T-cell (primary cell): Measurements from ENCODE around the gene HSD17B14. TPM values are rescaled to one million over a fixed set of nuclear protein-coding genes. Genes with fewer than 3 reads are reported as not detected.
A peak's percentile ranks its signal among the peaks of the same experiment; 100 is the strongest.

Experiments
- ATAC-seq, 4 experiments: fragments of 200-7000 bp in 3 of 4; fragments of 150-1000 bp in 1 of 4; cut with Tn5 transposase; replicated peaks in 1 of 4; 1 replicate in 3 of 4; 2 replicates in 1 of 4; pipeline ENCODE4 v1.10.0; 2021; ENCODE audit warnings: moderate library complexity in 3 of 4, mild to moderate bottlenecking in 2 of 4, moderate number of reproducible peaks in 1 of 4
- CTCF ChIA-PET, 2 donors: fragments of 300-600 bp; sonication (Branson Sonifier 250); formaldehyde crosslinking; loops; one replicate each; lab custom pipeline; 2022; ENCODE audit warnings: antibody characterized with exemption in 2 of 2; lab: Charles Lee
- POLR2A ChIA-PET, 2 donors: fragments of 300-600 bp; sonication (Branson Sonifier 250); formaldehyde crosslinking; loops; one replicate each; lab custom pipeline; 2022; ENCODE audit warnings: antibody characterized with exemption in 2 of 2; lab: Charles Lee
- DNase-seq, 35 experiments: peaks; one replicate each; pipeline versions ENCODE4 v3.0.0 to v3.0.0-alpha.2; 2013 to 2023
- H3K27ac ChIP-seq: one replicate; pipeline ENCODE4 v1.5.1; 2013; ENCODE audit warnings: low read length
- H3K27me3 ChIP-seq, 2 experiments: replicated peaks in 1 of 2; 1 replicate in 1 of 2; 2 replicates in 1 of 2; pipeline versions ENCODE4 v1.6.1 to v1.7.0; 2013; ENCODE audit warnings: low read length in 1 of 2, mixed read lengths in 1 of 2; ENCODE audit not compliant: control insufficient read depth in 2 of 2, insufficient read depth in 2 of 2; ENCODE audit errors: extremely low read depth in 1 of 2
- H3K36me3 ChIP-seq, 2 donors: 1 replicate in 1 of 2; 2 replicates in 1 of 2; pipeline versions ENCODE4 v1.6.1 to v1.7.0; 2013; ENCODE audit warnings: low read length in 1 of 2; ENCODE audit not compliant: control insufficient read depth in 2 of 2, insufficient read depth in 1 of 2; ENCODE audit errors: extremely low read depth in 1 of 2
- H3K4me1 ChIP-seq, 2 experiments: 1 replicate in 1 of 2; 2 replicates in 1 of 2; pipeline versions ENCODE4 v1.6.1 to v1.7.0; 2013; ENCODE audit warnings: low read length in 2 of 2, mixed read lengths in 1 of 2; ENCODE audit not compliant: insufficient read depth in 2 of 2, control insufficient read depth in 1 of 2; ENCODE audit errors: extremely low read depth in 1 of 2
- H3K4me3 ChIP-seq, 2 donors: 1 replicate in 1 of 2; 2 replicates in 1 of 2; pipeline versions ENCODE4 v1.5.1 to v1.7.0; 2013; ENCODE audit warnings: mild to moderate bottlenecking in 2 of 2, low read length in 1 of 2, moderate library complexity in 1 of 2; ENCODE audit not compliant: control insufficient read depth in 1 of 2; ENCODE audit errors: extremely low read depth in 1 of 2
- H3K9me3 ChIP-seq: 2 replicates; pipeline ENCODE4 v1.7.0; 2013
- H3K27ac Mint-ChIP-seq, 2 donors: one replicate each; pipeline ENCODE4 v1.8.0; 2020 to 2021; ENCODE audit warnings: mild to moderate bottlenecking in 2 of 2, mixed read lengths in 2 of 2
- H3K27me3 Mint-ChIP-seq, 2 donors: one replicate each; pipeline ENCODE4 v1.8.0; 2021 to 2022; ENCODE audit warnings: mixed read lengths in 2 of 2
- H3K36me3 Mint-ChIP-seq: one replicate; pipeline ENCODE4 v1.8.0; 2021; ENCODE audit warnings: mixed read lengths
- H3K4me1 Mint-ChIP-seq, 3 donors: one replicate each; pipeline ENCODE4 v1.8.0; 2020 to 2022; ENCODE audit warnings: mixed read lengths in 3 of 3, mild to moderate bottlenecking in 1 of 3
- H3K4me3 Mint-ChIP-seq, 3 donors: one replicate each; pipeline ENCODE4 v1.8.0; 2020 to 2022; ENCODE audit warnings: mild to moderate bottlenecking in 3 of 3, mixed read lengths in 3 of 3, moderate library complexity in 3 of 3
- H3K9me3 Mint-ChIP-seq, 3 donors: one replicate each; pipeline ENCODE4 v1.8.0; 2020 to 2022; ENCODE audit warnings: mixed read lengths in 3 of 3
- WGBS: methylation state at CpG from one replicate; pipeline ENCODE4 v1.1.5; 2013; ENCODE audit warnings: missing lambda C conversion rate; ENCODE audit not compliant: insufficient coverage; 5-methylcytosine and 5-hydroxymethylcytosine counted together
- total RNA-seq, 35 experiments: library from RNA in 6 of 35; stranded (reverse) in 6 of 35; fragments of 120-200 nt in 1 of 35; gene quantifications; one replicate each; pipeline versions ENCODE4 v1.2.1 to v1.2.4 and lab custom pipeline; 2013 to 2026

The HSD17B14 gene
- total RNA-seq, 5 donors from 2014 or later (not counting 1 experiment from before 2014, with no cell fraction given), result 0.58 to 2.1 (median 1.1) TPM; not detected in 1

GRCh38 chr19:48845384-48845783 is 9.1 kb upstream of the HSD17B14 start:
- H3K36me3 Mint-ChIP-seq, result no peaks in the 10 kb centered on the region
- CTCF ChIA-PET, result interaction anchor here in 1 of 2 donors (0.5 to 1.6 kb wide), 4 partner anchors 26 to 128 kb away, joined by 3 to 6 read pairs (median 4); no protein-coding TSS in a partner anchor
- no peaks in the 10 kb centered on the region for H3K27me3 ChIP-seq
- no peak overlapping the region for H3K27ac Mint-ChIP-seq
- no peaks in the 10 kb centered on the region for H3K36me3 ChIP-seq
- WGBS, result 90% methylated on average over 10 of the region's 15 CpGs
- H3K4me3 Mint-ChIP-seq, result no peak overlapping the region
- POLR2A ChIA-PET, result no interaction called here
- no peak overlapping the region for H3K27ac ChIP-seq
- no peaks in the 10 kb centered on the region for H3K9me3 ChIP-seq
- no peak for ATAC-seq
- H3K4me3 ChIP-seq, result no peak overlapping the region
- no peaks in the 10 kb centered on the region for H3K27me3 Mint-ChIP-seq
- no peak for DNase-seq
- no peaks in the 10 kb centered on the region for H3K4me1 ChIP-seq
- no peaks in the 10 kb centered on the region for H3K9me3 Mint-ChIP-seq
- H3K4me1 Mint-ChIP-seq, result peaks cover 0 to 1% (median 0%) of the 10 kb centered on the region in 3 donors

GRCh38 chr19:48844472-48844871 is 8.2 kb upstream of the HSD17B14 start:
- CTCF ChIA-PET, result interaction anchor here (0.7 to 1.7 kb wide), 8 partner anchors 17 to 992 kb away, joined by 3 to 5 read pairs (median 4); no protein-coding TSS in a partner anchor

GRCh38 chr19:48842789-48843162 is 6.5 kb upstream of the HSD17B14 start:
- H3K36me3 ChIP-seq, result no peaks in the 10 kb centered on the region
- H3K4me3 ChIP-seq, result no peak overlapping the region
- H3K9me3 Mint-ChIP-seq, result no peaks in the 10 kb centered on the region
- CTCF ChIA-PET, result interaction anchor here (0.5 to 3.1 kb wide), 13 partner anchors 12 to 294 kb away, joined by 3 to 43 read pairs (median 5); no protein-coding TSS in a partner anchor
- no peak overlapping the region for H3K27ac ChIP-seq
- peaks cover 0 to 2% of the 10 kb centered on the region in 2 experiments for H3K27me3 ChIP-seq
- POLR2A ChIA-PET, result interaction anchor here (0.6 to 0.7 kb wide), 2 partner anchors 61 to 197 kb away, joined by 3 to 5 read pairs; no protein-coding TSS in a partner anchor
- no peaks in the 10 kb centered on the region for H3K27me3 Mint-ChIP-seq
- H3K27ac Mint-ChIP-seq, result peak overlapping the region in 1 of 2 donors; percentile 79
- H3K4me3 Mint-ChIP-seq, result no peak overlapping the region
- H3K4me1 ChIP-seq, result peaks cover 0 to under 1% of the 10 kb centered on the region in 2 experiments
- H3K4me1 Mint-ChIP-seq, result peaks cover 0 to 3% (median under 1%) of the 10 kb centered on the region in 3 donors
- H3K9me3 ChIP-seq, result no peaks in the 10 kb centered on the region
- no peaks in the 10 kb centered on the region for H3K36me3 Mint-ChIP-seq
- ATAC-seq (peak in 3 of 4 experiments; percentile 46 to 63 (median 62)), DNase-seq (peak in 30 of 35 experiments; percentile 6 to 81 (median 37))
- no CpG with 5 or more reads among the region's 2 CpGs for WGBS

More at GRCh38 chr19:48844472-48844871, 8.2 kb upstream of the HSD17B14 start:
- no peaks in the 10 kb centered on the region for H3K36me3 Mint-ChIP-seq
- H3K27ac ChIP-seq, result no peak overlapping the region
- H3K4me3 Mint-ChIP-seq, result no peak overlapping the region
- no peaks in the 10 kb centered on the region for H3K9me3 Mint-ChIP-seq
- no peaks in the 10 kb centered on the region for H3K4me1 ChIP-seq
- POLR2A ChIA-PET, result no interaction called here
- ATAC-seq (no peak), DNase-seq (no peak)
- H3K4me3 ChIP-seq, result no peak overlapping the region
- no peaks in the 10 kb centered on the region for H3K36me3 ChIP-seq
- H3K27me3 Mint-ChIP-seq, result no peaks in the 10 kb centered on the region
- H3K27ac Mint-ChIP-seq, result no peak overlapping the region
- no peaks in the 10 kb centered on the region for H3K9me3 ChIP-seq
- H3K4me1 Mint-ChIP-seq, result peaks cover 0 to 1% (median 0%) of the 10 kb centered on the region in 3 donors
- H3K27me3 ChIP-seq, result no peaks in the 10 kb centered on the region
- WGBS, result 88% methylated on average over 1 of the region's 2 CpGs

GRCh38 chr19:48841571-48841970 is 5.3 kb upstream of the HSD17B14 start:
- Histone ChIP-seq H3K4me1 (peaks cover 3 to 13% of the 10 kb centered on the region in 2 experiments), H3K27me3 (peaks cover 0 to 14% of the 10 kb centered on the region in 2 experiments), H3K9me3 (no peaks in the 10 kb centered on the region), H3K27ac (no peak overlapping the region), H3K4me3 (no peak overlapping the region), H3K36me3 (no peaks in the 10 kb centered on the region)
- H3K36me3 Mint-ChIP-seq, result no peaks in the 10 kb centered on the region
- ChIA-PET POLR2A (no interaction called here), CTCF (interaction anchor here (0.6 to 3.1 kb wide), 5 partner anchors 15 to 152 kb away, joined by 3 to 43 read pairs (median 7); partner anchors contain the start of gene RUVBL2 (in 1 of the 2))
- WGBS, result 83% methylated on average over 2 of the region's 6 CpGs
- H3K27ac Mint-ChIP-seq, result no peak overlapping the region
- DNase-seq (no peak), ATAC-seq (no peak)
- peaks cover 0 to 4% of the 10 kb centered on the region in 2 donors for H3K27me3 Mint-ChIP-seq
- H3K9me3 Mint-ChIP-seq, result no peaks in the 10 kb centered on the region
- no peak overlapping the region for H3K4me3 Mint-ChIP-seq
- peaks cover 6 to 10% (median 6%) of the 10 kb centered on the region in 3 donors for H3K4me1 Mint-ChIP-seq

- DNase-seq (no peak), ATAC-seq (no peak)
- peaks cover 0 to 6% of the 10 kb centered on the region in 2 donors for H3K27me3 Mint-ChIP-seq
- Histone ChIP-seq H3K9me3 (no peaks in the 10 kb centered on the region), H3K36me3 (no peaks in the 10 kb centered on the region), H3K4me1 (peaks cover 3 to 18% of the 10 kb centered on the region in 2 experiments), H3K4me3 (no peak overlapping the region), H3K27me3 (peaks cover 0 to 19% of the 10 kb centered on the region in 2 experiments), H3K27ac (no peak overlapping the region)
- no peak overlapping the region for H3K27ac Mint-ChIP-seq
- H3K4me1 Mint-ChIP-seq, result peaks cover 11 to 16% (median 12%) of the 10 kb centered on the region in 3 donors
- H3K9me3 Mint-ChIP-seq, result no peaks in the 10 kb centered on the region
- POLR2A ChIA-PET, result no interaction called here
- H3K4me3 Mint-ChIP-seq, result no peak overlapping the region
- CTCF ChIA-PET, result interaction anchor here (0.6 to 3.1 kb wide), 5 partner anchors 45 to 1728 kb away, joined by 4 to 43 read pairs (median 7); no protein-coding TSS in a partner anchor
- 82% methylated on average over 12 of the region's 16 CpGs for WGBS
- no peaks in the 10 kb centered on the region for H3K36me3 Mint-ChIP-seq
Observed at GRCh38 chr19:48841047-48841446, 4.8 kb upstream of the HSD17B14 start.

- Mint-ChIP-seq H3K36me3 (no peaks in the 10 kb centered on the region), H3K27ac (no peak overlapping the region), H3K9me3 (no peaks in the 10 kb centered on the region), H3K4me1 (peaks cover 18 to 26% (median 19%) of the 10 kb centered on the region in 3 donors), H3K4me3 (peak overlapping the region in 1 of 3 donors; percentile 66), H3K27me3 (peaks cover 0 to 11% of the 10 kb centered on the region in 2 donors)
- ChIA-PET POLR2A (interaction anchor here in 1 of 2 donors (0.6 kb wide), 1 partner anchor 42 kb away, joined by 3 read pairs; no protein-coding TSS in a partner anchor), CTCF (interaction anchor here (0.7 to 2.5 kb wide), 8 partner anchors 35 to 162 kb away, joined by 3 to 17 read pairs (median 5); partner anchors contain the start of genes IZUMO1 (in 1 of the 2) and RUVBL2 (in 1 of the 2))
- no peak for DNase-seq
- H3K27ac ChIP-seq, result no peak overlapping the region
- H3K4me1 ChIP-seq, result peaks cover 3 to 28% of the 10 kb centered on the region in 2 experiments
- no peak for ATAC-seq
- no peaks in the 10 kb centered on the region for H3K36me3 ChIP-seq
- H3K27me3 ChIP-seq, result peaks cover 0 to 28% of the 10 kb centered on the region in 2 experiments
- H3K9me3 ChIP-seq, result no peaks in the 10 kb centered on the region
- WGBS, result 65% methylated on average over 5 of the region's 9 CpGs
- no peak overlapping the region for H3K4me3 ChIP-seq
Observed at GRCh38 chr19:48837687-48838086, 1.4 kb upstream of the HSD17B14 start.
